NK-92 treated with Interleukin-12 subunit alpha and Interleukin-12 subunit beta, amount 100 ng/mL, for 24 hours (cell line): Measurements from ENCODE around the gene SAG.

Experiments
- DNase-seq: peaks from one replicate; lab custom pipeline; 2025; lab: John Stamatoyannopoulos, UW

Gene SAG

DNA sequence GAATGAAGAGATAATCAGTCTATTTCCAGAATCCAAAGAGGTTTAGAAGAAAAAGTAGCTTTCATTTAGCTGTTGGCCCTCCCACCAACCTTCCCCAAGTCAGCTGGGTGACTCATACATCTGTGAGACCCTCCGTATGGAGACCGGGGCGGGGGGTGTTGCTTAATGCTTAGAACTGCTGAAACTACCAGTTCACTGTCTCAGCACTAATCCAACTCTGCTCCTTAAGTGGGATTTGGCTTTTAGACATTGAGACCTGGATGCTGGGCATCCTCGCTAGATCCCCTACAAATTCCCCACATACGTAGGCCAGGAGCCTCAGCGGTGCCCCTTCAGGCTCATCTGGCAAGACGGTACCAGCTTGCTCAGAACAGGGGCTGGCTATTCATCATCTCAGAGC is at the start of gene SAG:
SAG (plus strand) TSS at position 252 of the 400 bp plus-strand sequence. CDS start 1,374 bp downstream, outside the sequence.
- DNase-seq: no peak

DNA sequence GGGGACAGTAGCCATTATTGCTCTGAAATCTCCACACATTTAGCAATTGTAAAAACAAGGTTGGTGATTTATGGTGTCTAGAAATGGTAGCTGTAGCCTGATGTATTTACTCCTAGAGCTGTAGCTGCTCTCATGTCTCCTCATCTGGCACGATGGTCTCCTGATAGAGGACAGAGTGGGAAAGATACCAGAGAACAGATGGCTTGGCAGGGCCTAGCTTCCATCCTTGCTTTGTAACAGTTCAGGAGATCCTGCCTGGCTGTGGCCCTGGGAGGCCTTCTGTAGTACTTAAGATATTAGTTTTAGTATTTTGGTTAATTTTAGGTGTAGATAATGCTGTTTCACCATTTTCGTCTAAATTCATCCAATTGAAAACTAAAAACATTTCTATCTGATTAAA is 49.4 kb upstream of the SAG start:
- no peak for DNase-seq

DNA sequence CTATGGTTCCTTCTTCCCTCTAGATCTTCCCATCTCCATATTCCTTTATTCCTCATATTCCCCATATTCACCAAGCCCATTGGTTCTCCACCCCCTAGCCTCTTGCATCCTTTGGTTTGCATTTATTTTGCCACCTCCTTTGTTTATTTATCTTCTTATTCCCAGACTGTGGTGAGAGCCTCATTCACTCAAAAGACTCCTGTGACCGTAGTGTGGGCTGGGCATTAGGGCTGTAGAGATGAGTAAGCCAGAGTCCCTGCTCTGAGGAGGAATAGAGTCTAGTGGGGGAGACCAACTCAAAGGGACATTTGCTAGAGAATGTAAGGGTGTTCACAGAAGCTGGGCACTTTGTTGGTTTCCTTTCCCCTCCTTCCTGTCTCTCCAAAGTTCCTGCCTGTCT is 47.9 kb upstream of the SAG start:
- DNase-seq: no peak

DNA sequence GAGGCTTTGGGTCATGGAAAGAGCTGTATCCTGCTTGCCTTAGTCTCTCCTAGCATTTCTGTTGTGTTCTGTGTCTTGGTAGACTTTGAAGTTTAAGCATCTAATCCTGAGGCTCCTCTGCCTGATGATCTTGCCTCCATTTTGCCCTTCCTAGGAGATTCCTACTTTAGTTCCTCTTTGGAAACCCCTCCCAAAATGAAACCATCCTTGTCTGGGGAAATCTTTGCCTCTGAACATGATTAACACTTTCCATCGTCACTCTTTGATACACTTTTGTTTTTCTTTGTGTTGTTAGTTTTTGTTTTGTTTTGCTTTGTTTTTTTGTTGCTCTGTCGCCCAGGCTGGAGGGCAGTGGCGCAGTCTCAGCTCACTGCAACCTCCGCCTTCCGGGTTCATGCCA is 47.0 kb upstream of the SAG start:
- no peak for DNase-seq

DNA sequence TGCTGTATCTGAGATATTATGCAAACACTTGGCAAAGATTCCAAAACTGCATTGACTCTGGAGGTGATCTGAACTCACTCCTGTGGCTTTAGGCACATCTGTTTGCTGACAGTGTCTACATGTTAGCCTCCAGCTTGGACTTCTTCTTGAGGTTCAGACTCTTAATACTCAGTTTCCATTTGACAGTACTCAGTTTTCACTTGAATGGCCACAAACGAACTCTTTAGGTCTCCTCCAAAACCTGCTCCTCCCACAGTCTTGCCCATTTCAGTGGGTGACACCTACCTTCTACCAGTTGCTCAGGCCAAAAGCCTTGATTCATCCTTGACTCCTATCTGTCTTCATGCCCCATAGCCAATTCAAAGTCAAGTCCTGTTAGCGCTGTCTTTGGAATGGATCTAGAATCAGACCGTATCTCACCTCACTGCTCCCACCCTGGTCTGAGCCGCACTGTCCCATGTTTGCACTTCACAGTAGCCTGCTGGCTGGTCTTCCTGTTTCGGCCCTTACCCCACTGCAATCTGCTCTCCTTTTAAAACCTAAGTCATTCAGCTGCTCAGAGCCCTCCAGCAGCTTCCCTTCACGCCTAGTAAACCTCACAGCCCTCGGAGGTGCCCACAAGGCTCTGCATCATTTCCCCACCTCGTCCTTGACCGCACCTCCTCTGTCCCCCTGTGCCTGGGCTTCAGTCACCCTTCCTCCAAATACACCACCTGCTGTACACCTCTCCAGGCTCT is 45.6 kb upstream of the SAG start:
- peak; percentile 43 for DNase-seq

DNA sequence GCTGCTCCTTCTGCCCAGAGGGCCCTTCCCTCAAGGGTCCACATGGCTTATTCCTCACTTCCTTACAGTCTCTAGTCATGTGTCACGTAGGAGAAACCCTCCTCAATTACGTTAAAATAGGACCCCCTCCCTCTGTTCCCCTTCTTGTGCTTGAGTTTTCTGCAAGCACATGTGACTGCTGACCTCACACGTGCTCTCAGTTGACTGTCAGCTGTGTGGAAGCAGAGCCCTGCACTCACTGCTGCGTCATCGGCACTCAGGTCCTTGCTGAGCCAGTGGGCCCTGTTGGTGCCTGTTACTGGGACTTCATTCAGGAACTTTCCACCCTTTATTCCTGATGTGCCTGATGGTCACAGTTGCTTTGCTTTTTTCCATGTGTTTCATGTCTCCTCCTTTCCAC is 45.1 kb upstream of the SAG start:
- no peak for DNase-seq

DNA sequence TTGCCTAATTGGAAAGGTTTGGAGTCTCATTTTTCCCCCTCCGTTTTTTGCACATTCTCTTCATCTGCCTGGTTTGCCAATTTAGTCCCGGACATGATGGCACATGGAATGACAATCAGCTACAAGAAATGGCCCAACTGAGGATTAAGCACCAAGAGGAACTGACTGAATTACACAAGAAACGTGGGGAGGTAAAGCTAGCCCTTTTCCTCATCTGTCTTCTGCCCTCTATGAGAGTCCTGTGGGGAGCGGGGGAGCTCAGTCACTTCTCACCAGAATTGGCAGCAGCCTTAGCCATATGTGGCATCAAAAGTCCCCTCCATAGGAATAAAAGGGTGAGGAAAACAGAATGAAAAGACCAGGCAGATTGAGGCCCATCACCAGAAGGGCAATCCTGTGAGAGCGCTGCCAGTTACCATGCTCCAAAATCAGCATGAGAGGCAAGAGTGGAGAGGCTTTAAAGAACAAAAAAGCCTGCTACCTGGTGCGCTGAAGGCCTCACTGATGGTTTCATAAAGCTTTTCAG is 44.5 kb upstream of the SAG start:
- no peak for DNase-seq

DNA sequence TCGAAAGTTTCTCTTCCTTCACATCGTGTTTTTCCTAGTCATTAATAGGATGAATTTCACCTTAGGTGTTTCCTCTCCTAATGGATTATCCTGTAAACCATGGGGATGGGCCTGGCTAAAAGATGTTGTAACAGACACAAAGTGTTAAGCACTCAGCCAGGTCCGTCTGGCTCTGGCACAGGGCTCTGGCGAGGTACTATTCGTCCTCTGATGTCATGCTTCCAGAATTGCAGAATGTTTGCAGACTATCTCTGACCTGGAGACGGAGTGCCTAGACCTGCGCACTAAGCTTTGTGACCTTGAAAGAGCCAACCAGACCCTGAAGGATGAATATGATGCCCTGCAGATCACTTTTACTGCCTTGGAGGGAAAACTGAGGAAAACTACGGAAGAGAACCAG is 42.9 kb upstream of the SAG start:
- no peak for DNase-seq

DNA sequence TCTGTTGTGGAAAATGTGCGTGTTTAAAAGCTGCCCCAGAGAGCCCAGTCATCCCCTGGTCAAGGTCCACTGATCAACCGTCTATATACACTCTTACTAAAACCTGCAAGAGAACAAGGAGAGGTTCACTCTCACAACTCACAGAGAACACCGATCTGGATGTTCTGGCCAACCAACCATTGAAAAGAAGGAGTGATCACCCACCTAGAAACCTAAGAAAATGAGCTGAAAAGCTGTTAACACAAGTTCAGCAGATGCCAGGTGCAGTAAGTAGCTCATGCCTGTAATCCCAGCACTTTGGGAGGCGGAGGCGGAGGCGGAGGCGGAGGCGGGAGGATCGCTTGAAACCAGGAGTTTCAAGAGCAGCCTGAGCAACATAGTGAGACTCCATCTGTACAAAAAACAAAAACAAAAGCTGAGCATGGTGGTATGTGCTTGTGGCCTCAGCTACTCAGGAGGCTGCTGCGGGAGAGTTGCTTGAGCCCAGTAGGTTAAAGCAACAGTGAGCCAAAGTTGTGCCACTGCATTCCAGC is 41.7 kb upstream of the SAG start:
- DNase-seq: no peak

DNA sequence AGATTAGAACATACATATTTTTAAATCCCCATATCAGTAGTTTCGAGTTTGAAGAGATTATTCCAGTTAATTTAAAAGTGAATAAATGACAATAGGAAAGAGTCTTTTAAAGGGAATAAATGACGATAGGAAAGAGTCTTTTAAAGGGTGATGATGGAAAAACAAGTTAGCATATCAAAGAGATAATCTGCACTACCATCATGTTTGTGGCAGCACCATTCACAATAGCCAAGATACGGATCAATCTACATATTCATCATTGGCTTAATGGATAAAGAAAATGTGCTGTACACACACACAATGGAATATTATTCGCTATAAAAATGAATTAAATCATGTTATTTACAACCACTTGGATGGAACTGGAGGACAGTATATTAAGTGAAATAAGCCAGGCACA is 41.1 kb upstream of the SAG start:
- DNase-seq: no peak

DNA sequence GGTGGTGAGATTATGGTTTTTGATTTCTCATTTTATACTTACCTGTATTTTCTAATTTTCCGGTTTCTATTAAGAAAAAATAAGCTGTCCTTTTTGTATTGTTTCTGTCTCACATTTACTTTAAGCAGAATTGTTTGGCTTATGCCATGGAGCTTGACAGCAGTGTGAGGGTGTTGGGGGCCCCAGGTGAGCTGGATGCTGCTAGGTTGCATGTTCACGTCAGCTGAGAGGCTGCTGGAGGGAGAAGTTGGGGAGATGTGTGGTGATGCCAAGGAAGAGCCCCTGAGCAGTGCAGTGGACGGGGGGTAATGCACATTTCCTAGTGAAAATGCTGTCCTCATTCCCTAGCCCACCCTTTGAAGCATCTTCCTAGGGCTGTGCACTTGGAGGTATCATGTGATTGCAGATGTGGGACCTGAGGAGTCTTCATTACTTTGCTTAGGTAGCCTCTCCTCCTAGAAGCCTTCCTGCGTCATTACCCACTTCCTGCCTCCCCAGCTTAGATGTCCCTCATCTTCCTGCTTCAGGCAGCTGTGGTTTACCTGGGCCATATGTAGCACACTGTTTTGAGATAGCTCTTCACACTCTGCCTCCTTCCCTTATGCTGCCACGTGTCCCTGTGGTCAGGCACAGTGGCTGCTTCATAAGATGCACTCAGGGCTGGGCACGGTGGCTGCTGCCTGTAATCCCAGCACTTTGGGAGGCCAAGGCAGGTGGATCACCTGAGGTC is 39.9 kb upstream of the SAG start:
- DNase-seq: peak; percentile 86

DNA sequence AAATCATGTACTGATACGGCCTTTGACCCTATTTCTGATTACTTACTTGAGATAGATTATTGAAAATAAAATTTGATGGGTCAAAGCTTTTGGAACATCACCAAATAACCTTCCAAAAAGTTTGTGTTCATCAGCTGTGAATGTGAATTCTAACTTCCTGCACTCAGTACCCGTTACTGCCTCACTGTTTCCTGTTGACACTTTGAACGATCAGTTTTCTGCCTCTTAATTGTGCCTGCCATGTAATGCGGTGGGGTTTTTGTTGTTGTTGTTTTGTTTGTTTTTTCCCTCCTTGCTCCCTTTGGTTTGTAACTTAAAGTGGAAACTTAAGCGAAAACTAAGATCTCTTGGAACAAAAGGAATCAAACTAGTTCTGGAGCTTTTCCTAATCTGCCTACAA is 37.2 kb upstream of the SAG start:
- DNase-seq: no peak

DNA sequence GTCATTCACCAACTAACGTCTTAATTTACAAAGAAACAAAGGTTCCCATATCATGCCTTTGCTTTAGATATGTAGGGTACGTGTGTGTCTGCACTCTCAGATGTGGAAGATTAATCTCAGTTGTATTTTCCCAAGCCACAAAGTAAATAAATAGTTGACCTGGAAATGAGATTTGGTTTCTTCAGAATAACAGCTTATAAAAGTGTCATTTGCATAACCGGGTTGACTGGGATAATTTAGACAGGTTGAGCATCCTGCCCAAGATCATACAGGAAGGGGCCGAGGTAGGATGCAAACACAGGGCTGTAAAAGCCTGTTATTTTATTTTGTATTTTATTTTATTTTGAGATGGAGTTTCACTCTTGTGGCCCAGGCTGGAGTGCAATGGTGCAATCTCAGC is 36.7 kb upstream of the SAG start:
- DNase-seq: no peak

DNA sequence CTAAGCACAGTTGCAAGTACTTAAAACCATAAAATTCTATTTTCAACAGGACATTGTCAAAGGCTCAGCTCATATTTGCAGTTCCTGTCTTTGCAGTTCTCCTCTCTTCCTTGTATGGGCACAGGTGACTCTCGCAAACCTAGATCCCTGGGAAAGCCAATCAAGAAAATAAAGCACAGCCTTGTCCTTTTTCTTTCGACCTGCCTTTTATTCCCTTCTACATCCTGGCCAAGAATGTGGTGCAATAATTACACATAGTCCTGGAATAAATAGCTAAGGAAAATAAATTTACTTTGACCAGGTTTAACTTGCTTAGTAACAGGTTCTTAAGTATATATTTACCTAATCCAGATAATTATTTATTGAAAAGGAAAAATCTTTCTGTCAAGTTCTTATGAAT is 35.9 kb upstream of the SAG start:
- no peak for DNase-seq

DNA sequence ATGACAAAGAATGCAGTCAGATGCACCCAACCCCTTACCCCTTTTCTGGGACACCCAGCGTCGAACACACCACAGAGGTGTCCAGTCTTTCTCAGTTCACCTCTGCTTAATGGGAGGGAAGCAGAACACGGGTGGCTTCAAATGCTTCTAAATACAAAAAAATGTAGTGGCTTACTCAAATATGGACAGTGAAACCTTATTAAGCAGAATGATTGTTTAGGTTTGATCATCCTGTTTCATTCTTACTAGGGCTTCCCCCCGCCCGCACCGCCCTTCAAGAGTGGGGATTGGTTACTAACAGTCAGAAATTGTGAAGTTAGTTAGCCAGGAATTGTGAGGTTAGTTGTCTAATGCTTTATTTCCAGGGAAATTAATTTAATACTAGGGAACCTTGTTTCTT is 34.5 kb upstream of the SAG start:
- no peak for DNase-seq

DNA sequence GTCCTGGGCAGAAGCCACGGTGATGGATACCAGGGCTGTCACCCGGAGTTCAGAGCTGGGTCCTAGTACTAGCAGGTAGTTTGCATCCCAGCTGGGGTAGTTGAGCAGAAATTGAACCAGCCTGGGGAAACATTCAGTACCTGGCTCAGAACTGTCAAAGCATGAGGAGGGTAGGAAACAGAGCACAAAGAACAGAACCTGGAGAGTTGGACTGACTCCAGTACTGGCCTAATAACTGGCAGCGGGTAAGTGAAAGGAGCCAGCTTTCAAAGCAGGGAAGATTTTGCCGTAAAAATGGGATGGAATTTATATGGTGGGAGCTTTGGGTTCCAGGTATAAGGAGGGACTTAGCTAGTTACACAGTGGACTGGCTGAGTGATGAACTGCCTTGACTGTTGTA is 32.4 kb upstream of the SAG start:
- DNase-seq: no peak

DNA sequence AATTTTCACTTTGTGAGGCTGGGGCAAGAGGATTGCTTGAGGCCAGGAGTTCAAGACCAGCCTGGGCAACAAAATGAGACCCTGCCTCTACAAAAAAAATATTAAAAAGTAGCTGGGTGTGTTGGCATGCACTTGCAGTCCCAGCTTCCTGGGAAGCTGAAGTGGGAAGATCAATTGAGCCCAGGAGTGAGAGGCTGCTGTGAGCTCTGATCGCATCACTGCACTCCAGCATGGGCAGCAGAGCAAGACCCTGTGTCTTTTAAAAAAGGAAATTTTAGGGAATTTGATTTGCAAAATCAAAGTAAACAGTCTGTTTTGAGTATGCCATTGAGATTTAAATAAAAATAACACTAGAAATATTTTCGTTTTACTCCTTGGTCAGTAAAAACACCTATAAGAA is 28.7 kb upstream of the SAG start:
- DNase-seq: no peak

DNA sequence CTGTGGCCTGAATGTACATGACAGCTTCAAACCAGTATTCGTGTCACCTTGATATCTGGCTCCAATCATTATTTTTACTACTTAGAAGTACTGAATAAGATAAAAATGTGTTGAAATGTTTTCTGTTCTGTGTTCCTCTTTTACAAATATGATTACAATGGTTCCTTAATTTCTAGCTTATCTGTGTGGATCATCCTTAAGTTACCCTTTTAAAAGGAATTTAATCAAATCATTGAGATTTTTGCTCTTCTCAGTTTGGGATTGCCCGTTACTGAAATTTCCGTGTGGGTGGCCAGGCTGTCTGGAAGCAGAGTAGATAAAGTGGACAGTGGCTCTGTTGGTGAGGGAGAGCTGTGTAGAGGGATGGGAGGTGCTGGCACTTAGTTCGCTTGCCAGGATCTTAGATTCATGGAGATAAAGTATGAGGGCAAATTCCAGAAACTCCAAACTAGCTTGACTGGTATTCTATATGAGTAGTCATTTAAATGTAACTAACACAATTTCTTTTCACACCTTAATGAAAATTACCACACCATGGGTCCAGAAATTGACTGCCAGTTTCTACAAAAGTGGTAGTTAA is 27.4 kb upstream of the SAG start:
- no peak for DNase-seq

DNA sequence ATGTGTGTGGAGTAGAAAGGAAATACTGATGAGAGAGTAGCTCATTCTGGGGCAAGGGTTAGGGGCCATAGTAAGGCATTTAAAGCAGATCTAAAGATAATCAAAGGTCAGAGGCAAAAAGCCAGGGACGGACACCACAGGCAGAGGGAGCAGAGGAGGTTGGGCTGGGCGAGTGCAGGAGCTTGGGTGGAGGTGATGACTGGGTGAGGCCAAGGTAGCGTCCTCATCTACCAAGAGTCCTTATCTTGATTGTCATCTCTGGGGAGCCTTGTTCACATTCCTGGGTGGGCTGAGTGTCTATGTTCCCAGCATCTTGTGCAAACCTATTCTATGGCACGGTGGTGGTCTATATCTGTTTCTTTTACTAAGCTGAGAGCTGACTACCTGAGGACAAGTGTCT is 26.1 kb upstream of the SAG start:
- no peak for DNase-seq

DNA sequence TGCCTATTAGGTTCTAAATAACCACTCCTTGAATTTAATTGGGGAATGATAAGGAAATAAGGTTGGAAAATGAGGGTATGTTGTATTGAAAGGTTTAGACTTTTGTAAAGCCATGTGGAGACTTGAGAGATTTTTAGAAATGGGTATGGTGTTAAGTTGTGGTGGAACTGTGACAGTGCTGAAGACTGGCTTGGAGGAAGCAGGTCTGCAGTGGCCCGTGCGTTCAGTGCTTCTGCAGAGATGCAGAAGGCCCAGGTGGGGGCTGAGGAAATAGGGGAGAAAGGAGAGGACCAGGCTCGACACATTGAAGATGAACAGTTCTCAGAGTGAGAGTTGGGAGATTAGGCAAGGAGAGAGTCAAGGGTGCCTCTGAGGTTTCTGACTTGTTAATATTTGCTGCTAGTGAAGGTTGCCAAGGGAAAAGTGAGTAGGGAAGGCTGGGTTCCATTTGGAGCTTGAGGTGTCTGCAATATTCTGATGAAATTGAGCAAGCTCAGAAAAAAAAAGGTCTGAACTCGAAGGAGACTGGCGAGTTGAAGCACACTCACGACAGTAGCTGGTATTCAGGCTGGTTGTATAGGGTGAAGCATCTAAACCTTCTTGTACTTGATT is 25.5 kb upstream of the SAG start:
- no peak for DNase-seq

DNA sequence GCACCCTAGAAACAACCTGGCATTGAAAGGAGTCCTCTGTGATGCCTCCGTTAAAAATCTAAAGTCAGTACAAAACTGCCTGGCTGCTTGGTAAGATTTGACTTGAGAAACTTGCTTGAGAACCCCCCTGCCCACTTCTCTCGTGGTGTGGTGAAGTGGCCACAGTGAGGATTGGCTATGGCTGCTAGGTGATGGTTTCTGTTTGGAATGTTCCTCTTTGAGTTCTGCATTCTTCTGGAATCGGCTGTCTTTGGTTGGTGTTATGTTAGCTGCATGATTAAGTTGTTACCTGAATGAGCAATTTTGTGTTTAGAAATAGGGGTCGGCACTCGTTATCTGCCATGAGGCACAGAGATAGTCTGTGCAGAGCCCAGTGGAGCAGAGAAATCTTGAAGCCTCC is 21.7 kb upstream of the SAG start:
- no peak for DNase-seq

DNA sequence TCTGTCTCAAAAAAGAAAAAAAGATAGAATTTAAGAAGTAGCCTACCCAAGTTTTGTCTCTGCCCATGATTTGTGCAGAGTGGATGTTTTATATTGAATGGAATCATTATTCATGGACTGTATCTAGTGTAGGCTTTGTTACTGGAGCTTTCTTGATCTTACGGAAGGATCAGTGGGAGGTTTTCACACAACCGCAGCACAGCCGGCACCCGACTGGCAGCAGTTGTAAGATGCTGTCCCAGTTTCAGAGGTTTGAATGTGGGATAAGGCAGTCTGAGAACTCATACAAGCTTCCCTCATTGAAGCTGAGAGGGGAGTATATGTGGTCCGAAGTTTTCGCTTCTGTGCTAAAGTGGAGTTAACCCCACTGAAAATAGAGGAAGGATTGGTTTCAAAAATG is 19.7 kb upstream of the SAG start:
- no peak for DNase-seq

DNA sequence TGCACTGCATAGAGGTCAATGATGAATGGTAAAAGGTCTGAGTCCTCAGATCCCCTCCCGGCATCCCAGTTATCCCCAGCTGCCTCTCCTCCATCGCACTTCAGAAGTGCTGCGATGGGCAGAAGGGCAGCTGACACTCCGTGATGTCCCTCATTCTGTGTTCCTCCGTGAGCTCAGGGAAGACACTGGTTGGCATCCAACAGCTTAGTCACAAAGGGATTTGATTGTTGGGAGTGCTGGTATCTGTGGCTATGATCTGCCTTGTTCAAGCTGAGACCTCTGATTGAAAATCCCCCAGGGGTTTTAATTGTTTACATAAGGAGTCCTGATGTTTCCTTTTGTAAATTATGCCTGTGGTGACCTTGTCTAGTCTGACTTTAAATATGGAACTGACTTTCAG is 19.0 kb upstream of the SAG start:
- DNase-seq: no peak
